Hepatocyte (in vitro differentiated cells): ENCODE measurements around the gene NKX3-2. TPM values are rescaled to one million over a fixed set of nuclear protein-coding genes. Genes with fewer than 3 reads are reported as not detected.

ENCODE experiments used
- DNase-seq: peaks from one replicate; pipeline ENCODE4 v3.0.0-alpha.2; 2016; ENCODE audit warnings: low spot score
- H2AFZ ChIP-seq: fragments of 200-600 bp; sonication (generic); 2 replicates; pipeline ENCODE4 v1.6.0; 2016; ENCODE audit warnings: antibody characterized with exemption, mild to moderate bottlenecking
- H3K27ac ChIP-seq: fragments of 200-600 bp; sonication (generic); 2 replicates; pipeline ENCODE4 v1.5.1; 2016; ENCODE audit warnings: mild to moderate bottlenecking
- H3K27me3 ChIP-seq: fragments of 200-600 bp; sonication (generic); 2 replicates; pipeline ENCODE4 v1.6.1; 2016
- H3K36me3 ChIP-seq: fragments of 200-600 bp; sonication (generic); replicated peaks from 2 replicates; pipeline ENCODE4 v1.5.1; 2016; ENCODE audit warnings: low read depth; ENCODE audit not compliant: insufficient read depth
- H3K4me1 ChIP-seq: fragments of 200-600 bp; sonication (generic); 2 replicates; pipeline ENCODE4 v1.5.1; 2016; ENCODE audit warnings: mild to moderate bottlenecking, moderate library complexity; ENCODE audit not compliant: insufficient read depth
- H3K4me2 ChIP-seq: fragments of 200-600 bp; sonication (generic); 2 replicates; pipeline ENCODE4 v1.6.0; 2016
- H3K4me3 ChIP-seq: fragments of 200-600 bp; sonication (generic); 2 replicates; pipeline ENCODE4 v1.5.1; 2016; ENCODE audit warnings: mild to moderate bottlenecking
- H3K79me2 ChIP-seq: fragments of 200-600 bp; sonication (generic); 2 replicates; pipeline ENCODE4 v1.6.0; 2017; ENCODE audit warnings: mild to moderate bottlenecking
- H3K9me2 ChIP-seq: fragments of 200-600 bp; sonication (generic); replicated peaks from 2 replicates; pipeline ENCODE4 v1.6.0; 2017; ENCODE audit warnings: mild to moderate bottlenecking; ENCODE audit not compliant: insufficient read depth
- H3K9me3 ChIP-seq: fragments of 200-600 bp; sonication (generic); 2 replicates; pipeline ENCODE4 v1.5.1; 2016; ENCODE audit warnings: low read depth, mild to moderate bottlenecking
- H4K20me1 ChIP-seq: fragments of 200-600 bp; sonication (generic); 2 replicates; pipeline ENCODE4 v1.6.0; 2016; ENCODE audit warnings: mild to moderate bottlenecking; ENCODE audit not compliant: insufficient read depth, poor library complexity, severe bottlenecking
- EZH2 ChIP-seq: fragments of 200-600 bp; sonication (generic); IDR thresholded peaks from 2 replicates; pipeline ENCODE4 v1.6.1; 2016; ENCODE audit warnings: antibody characterized with exemption, mild to moderate bottlenecking, borderline replicate concordance
- EZH2phosphoT487 ChIP-seq: fragments of 200-600 bp; sonication (generic); IDR thresholded peaks from one replicate; pipeline ENCODE4 v1.6.1; 2018; ENCODE audit warnings: antibody characterized with exemption, mild to moderate bottlenecking, low read depth, moderate library complexity; ENCODE audit not compliant: unreplicated experiment, severe bottlenecking
- WGBS: methylation state at CpG from one replicate; pipeline ENCODE4 v1.1.6; 2016; ENCODE audit warnings: low lambda C conversion rate; ENCODE audit errors: missing lambda C conversion rate; 5-methylcytosine and 5-hydroxymethylcytosine counted together
- polyA plus RNA-seq: library from polyadenylated mRNA; unstranded; fragments of >200 nt; fragmentation: Nextera tagmentation; extraction: Ambion mirVana; gene quantifications from 2 replicates; pipeline ENCODE4 v1.2.1, GENCODE V29; 2016
- total RNA-seq: library from RNA; depleted of rRNA; stranded (reverse); fragments of >200 nt; gene quantifications from 2 replicates; pipeline ENCODE4 v1.2.3, GENCODE V29; 2014
- TF ChIP-seq, protein P1 (sequence below): fragments of 200-600 bp; sonication (generic); IDR thresholded peaks from 2 replicates; pipeline ENCODE4 v1.5.1; 2016; ENCODE audit warnings: antibody characterized with exemption, mild to moderate bottlenecking; ENCODE audit not compliant: poor library complexity

The NKX3-2 gene
- total and polyA plus RNA-seq, 2 experiments from 2014 or later: 0.33 to 0.93 TPM

DNA sequence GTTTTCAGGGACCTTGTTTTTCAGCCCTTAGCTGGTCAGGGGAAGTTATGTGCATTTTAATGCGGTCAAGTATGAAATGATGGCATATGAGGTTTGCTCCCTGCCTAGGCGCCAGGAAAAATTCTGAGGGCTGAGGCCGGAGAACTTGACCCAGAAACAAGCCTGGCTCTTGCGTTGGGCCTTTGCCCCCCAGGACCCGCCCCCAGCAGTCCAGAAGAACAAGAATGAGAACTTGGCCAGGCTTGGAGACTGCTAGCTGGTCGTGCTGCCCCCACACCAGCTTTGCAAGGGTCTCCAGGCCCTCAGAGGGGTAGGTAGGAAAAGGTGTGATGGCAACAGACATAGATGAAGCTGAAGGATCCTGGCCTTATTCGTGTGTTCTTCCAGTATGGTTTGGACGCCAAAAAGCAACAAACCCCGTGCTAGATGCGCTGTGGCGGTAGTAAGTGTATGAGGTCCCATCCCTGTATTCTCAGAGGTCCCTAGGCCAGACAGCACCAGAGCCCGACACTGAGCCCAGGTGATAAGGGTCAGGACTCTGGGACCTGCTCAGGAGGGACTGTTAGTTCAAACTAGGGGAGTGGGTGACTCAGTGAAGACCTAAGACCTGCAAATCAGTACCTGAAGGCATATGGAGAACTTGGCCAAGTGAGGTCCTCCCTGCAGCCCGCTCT, 10.5 kb downstream of the NKX3-2 start:
- H3K4me3 ChIP-seq: no peak overlapping the region
- H3K36me3 ChIP-seq: no peaks in the 10 kb centered on the region
- DNase-seq: no peak
- no peaks in the 10 kb centered on the region for H3K79me2 ChIP-seq
- no peak overlapping the region for H3K4me2 ChIP-seq
- TF ChIP-seq EZH2phosphoT487 (no peak), EZH2 (no peak)
- TF ChIP-seq, protein P1, sequence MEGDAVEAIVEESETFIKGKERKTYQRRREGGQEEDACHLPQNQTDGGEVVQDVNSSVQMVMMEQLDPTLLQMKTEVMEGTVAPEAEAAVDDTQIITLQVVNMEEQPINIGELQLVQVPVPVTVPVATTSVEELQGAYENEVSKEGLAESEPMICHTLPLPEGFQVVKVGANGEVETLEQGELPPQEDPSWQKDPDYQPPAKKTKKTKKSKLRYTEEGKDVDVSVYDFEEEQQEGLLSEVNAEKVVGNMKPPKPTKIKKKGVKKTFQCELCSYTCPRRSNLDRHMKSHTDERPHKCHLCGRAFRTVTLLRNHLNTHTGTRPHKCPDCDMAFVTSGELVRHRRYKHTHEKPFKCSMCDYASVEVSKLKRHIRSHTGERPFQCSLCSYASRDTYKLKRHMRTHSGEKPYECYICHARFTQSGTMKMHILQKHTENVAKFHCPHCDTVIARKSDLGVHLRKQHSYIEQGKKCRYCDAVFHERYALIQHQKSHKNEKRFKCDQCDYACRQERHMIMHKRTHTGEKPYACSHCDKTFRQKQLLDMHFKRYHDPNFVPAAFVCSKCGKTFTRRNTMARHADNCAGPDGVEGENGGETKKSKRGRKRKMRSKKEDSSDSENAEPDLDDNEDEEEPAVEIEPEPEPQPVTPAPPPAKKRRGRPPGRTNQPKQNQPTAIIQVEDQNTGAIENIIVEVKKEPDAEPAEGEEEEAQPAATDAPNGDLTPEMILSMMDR: no peak
- WGBS: 49% methylated on average over 13 of the region's 13 CpGs
- H3K27me3 ChIP-seq: peaks cover 98% of the 10 kb centered on the region
- no peaks in the 10 kb centered on the region for H3K9me3 ChIP-seq
- H3K4me1 ChIP-seq: no peaks in the 10 kb centered on the region
- no peaks in the 10 kb centered on the region for H4K20me1 ChIP-seq
- H3K27ac ChIP-seq: no peak overlapping the region
- no peaks in the 10 kb centered on the region for H3K9me2 ChIP-seq
- H2AFZ ChIP-seq: no peak overlapping the region

DNA sequence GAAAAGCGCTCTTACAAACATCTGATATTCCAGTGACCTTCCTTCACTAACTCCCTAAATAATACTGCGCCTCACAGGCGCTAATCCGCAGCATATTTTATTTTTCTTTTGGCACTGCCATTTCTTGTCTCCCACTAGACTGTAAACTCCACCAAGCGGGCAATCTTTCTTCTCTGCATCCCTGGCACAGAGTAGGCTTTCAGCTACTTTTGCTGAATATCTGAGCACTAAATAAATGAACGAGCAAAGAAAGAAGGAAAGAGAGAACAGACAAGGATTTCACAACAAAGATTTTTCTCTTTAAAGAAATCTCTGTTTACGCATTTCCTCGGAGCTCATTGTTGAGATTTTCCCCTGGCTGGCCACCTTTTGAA, 12.7 kb downstream of the NKX3-2 start:
- no peaks in the 10 kb centered on the region for H4K20me1 ChIP-seq
- no peaks in the 10 kb centered on the region for H3K79me2 ChIP-seq
- no peak overlapping the region for H2AFZ ChIP-seq
- no peaks in the 10 kb centered on the region for H3K36me3 ChIP-seq
- TF ChIP-seq, protein P1: no peak
- TF ChIP-seq EZH2phosphoT487 (peak; percentile 62), EZH2 (peak; percentile 46)
- H3K4me3 ChIP-seq: no peak overlapping the region
- no peaks in the 10 kb centered on the region for H3K9me3 ChIP-seq
- peak overlapping the region; percentile 41 for H3K4me2 ChIP-seq
- DNase-seq: no peak
- no peaks in the 10 kb centered on the region for H3K4me1 ChIP-seq
- peaks cover 97% of the 10 kb centered on the region for H3K27me3 ChIP-seq
- H3K27ac ChIP-seq: no peak overlapping the region
- H3K9me2 ChIP-seq: no peaks in the 10 kb centered on the region
- 35% methylated on average over 8 of the region's 8 CpGs for WGBS

DNA sequence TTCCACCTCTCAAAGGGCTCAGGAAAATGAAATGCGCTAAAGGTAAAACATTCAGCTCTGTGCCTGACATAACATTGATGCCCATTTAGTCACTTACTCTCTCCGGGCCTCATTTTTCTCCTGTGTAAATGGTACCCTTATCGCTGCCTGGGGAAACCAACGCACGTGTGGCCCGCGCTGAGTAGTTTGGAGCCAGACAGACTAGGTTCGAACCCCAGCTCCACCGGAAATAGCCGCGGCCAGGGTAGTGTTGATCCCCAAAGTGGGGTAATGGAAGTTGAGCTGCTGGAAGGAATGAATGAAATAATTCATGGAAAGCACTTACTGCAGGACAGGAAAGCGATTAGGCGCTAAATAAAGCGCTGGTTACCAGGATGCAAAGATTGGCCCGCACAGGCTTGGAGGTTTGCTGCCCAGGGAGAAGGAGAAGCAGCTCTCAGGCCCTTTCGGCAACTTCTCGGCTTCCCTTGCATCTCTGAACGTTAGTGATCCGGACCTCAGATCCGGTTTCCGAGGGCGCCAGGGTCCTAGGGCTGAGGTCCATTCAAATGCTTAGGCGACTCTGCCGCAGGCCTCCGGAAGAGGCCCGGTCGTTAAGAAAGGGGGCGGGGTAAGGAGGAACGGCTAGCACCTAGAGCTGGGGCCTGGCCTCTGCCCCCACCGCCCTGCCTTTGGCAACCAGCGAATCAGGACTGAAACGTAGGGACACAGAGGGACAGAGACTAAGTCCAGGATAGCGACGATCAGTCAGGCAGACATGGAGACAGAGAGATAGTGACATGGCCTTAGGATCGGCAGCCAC, 13.3 kb downstream of the NKX3-2 start:
- no peak for DNase-seq
- no peak overlapping the region for H3K4me3 ChIP-seq
- no peaks in the 10 kb centered on the region for H3K9me3 ChIP-seq
- peaks cover 97% of the 10 kb centered on the region for H3K27me3 ChIP-seq
- no peaks in the 10 kb centered on the region for H4K20me1 ChIP-seq
- H3K36me3 ChIP-seq: no peaks in the 10 kb centered on the region
- H2AFZ ChIP-seq: no peak overlapping the region
- H3K79me2 ChIP-seq: no peaks in the 10 kb centered on the region
- no peaks in the 10 kb centered on the region for H3K4me1 ChIP-seq
- TF ChIP-seq EZH2phosphoT487: no peak
- TF ChIP-seq EZH2: peak; percentile 67
- H3K4me2 ChIP-seq: peak overlapping the region; percentile 41
- no peaks in the 10 kb centered on the region for H3K9me2 ChIP-seq
- 18% methylated on average over 35 of the region's 35 CpGs for WGBS
- H3K27ac ChIP-seq: no peak overlapping the region
